GM12878 (cell line): ENCODE results near the gene SOX30. TPM values are rescaled to one million over a fixed set of nuclear protein-coding genes. Genes with fewer than 3 reads are reported as not detected.
A peak's percentile ranks its signal among the peaks of the same experiment; 100 is the strongest.

Experiments
- ATAC-seq: fragments of 200-7000 bp; cut with Tn5 transposase; 3 replicates; pipeline ENCODE4 v1.9.1; 2020; ENCODE audit warnings: mild to moderate bottlenecking, moderate library complexity
- BruUV-seq: library from RNA; stranded (reverse); fragments of 400-500 nt; replicated peaks from 2 replicates; lab custom pipeline; 2021; lab: Mats Ljungman, UMichigan
- CTCF ChIA-PET: fragments of 300-600 bp; sonication (Branson Sonifier 250); formaldehyde crosslinking; extraction: SDS; loops from one replicate; lab custom pipeline; 2021; ENCODE audit warnings: inconsistent platforms; lab: Yijun Ruan, JAX
- POLR2A ChIA-PET: fragments of 350-600 bp; formaldehyde crosslinking; extraction: SDS; loops from one replicate; lab custom pipeline; 2021; ENCODE audit warnings: inconsistent platforms; lab: Charles Lee
- RAD21 ChIA-PET: fragments of 300-600 bp; sonication (Branson Sonifier 250); formaldehyde crosslinking; loops from one replicate; lab custom pipeline; 2023; ENCODE audit warnings: antibody characterized with exemption; ENCODE audit not compliant: unreplicated experiment; lab: Charles Lee
- SMC1A ChIA-PET: fragments of 300-600 bp; sonication (Branson Sonifier 250); formaldehyde crosslinking; loops from one replicate; lab custom pipeline; 2023; ENCODE audit not compliant: unreplicated experiment, uncharacterized antibody; lab: Charles Lee
- DNase-seq: peaks from one replicate; pipeline ENCODE4 v3.0.0-alpha.2; 2011; ENCODE audit warnings: low read depth, low spot score
- FAIRE-seq: peaks from 3 replicates; lab custom pipeline; 2011; peaks lifted over from hg19 to GRCh38; lab: Jason Lieb, UNC
- H2AFZ ChIP-seq: 2 replicates; pipeline ENCODE4 v1.6.0; 2011; ENCODE audit warnings: low read depth, low read length, control low read depth; ENCODE audit not compliant: control insufficient read depth
- H3K27ac ChIP-seq: 2 replicates; pipeline ENCODE4 v1.5.1; 2011; ENCODE audit warnings: control low read depth; ENCODE audit not compliant: control insufficient read depth, insufficient read depth
- H3K27me3 ChIP-seq, 2 experiments: replicated peaks in 1 of 2; 2 replicates each; pipeline versions ENCODE4 v1.6.0 to v1.6.1; 2011; ENCODE audit warnings: low read length in 1 of 2; ENCODE audit not compliant: control insufficient read depth in 2 of 2, insufficient read depth in 2 of 2
- H3K36me3 ChIP-seq, 2 experiments: 2 replicates each; pipeline ENCODE4 v1.5.1; 2011; ENCODE audit warnings: low read length in 1 of 2; ENCODE audit not compliant: control insufficient read depth in 2 of 2, insufficient read depth in 2 of 2
- H3K4me1 ChIP-seq: 2 replicates; pipeline ENCODE4 v1.6.1; 2011; ENCODE audit warnings: mild to moderate bottlenecking, low read length, moderate library complexity, mixed read lengths; ENCODE audit not compliant: control insufficient read depth, insufficient read depth
- H3K4me2 ChIP-seq: 2 replicates; pipeline ENCODE4 v1.6.0; 2011; ENCODE audit warnings: control low read depth; ENCODE audit not compliant: control insufficient read depth, insufficient read depth
- H3K4me3 ChIP-seq: fragments of 200-600 bp; sonication (generic); 2 replicates; pipeline ENCODE4 v1.5.1; 2016
- H3K79me2 ChIP-seq: 2 replicates; pipeline ENCODE4 v1.6.0; 2011; ENCODE audit warnings: low read length; ENCODE audit not compliant: control insufficient read depth, insufficient read depth
- H3K9ac ChIP-seq: 2 replicates; pipeline ENCODE4 v1.8.0; 2011; ENCODE audit warnings: low read length, control low read depth, mixed read lengths; ENCODE audit not compliant: control insufficient read depth, insufficient read depth
- H3K9me3 ChIP-seq: replicated peaks from 3 replicates; pipeline ENCODE4 v1.5.1; 2011; ENCODE audit warnings: mild to moderate bottlenecking, low read length; ENCODE audit not compliant: control insufficient read depth, insufficient read depth
- H4K20me1 ChIP-seq: 2 replicates; pipeline ENCODE4 v1.6.0; 2011; ENCODE audit not compliant: control insufficient read depth, insufficient read depth
- BACH1 ChIP-seq: fragments of 450-650 bp; IDR thresholded peaks from 2 replicates; pipeline ENCODE4 v1.6.1; 2017; ENCODE audit warnings: mild to moderate bottlenecking, borderline replicate concordance
- CREM ChIP-seq: IDR thresholded peaks from 2 replicates; pipeline ENCODE4 v1.6.1; 2014; ENCODE audit warnings: antibody characterized with exemption, low read depth
- E4F1 ChIP-seq: fragments of 450-650 bp; IDR thresholded peaks from 2 replicates; pipeline ENCODE4 v1.6.1; 2018; ENCODE audit warnings: borderline replicate concordance, mild to moderate bottlenecking; ENCODE audit not compliant: partially characterized antibody
- JUNB ChIP-seq: IDR thresholded peaks from 2 replicates; pipeline ENCODE4 v1.6.1; 2016; ENCODE audit warnings: antibody characterized with exemption, mild to moderate bottlenecking
- NFYA ChIP-seq: IDR thresholded peaks from 2 replicates; pipeline ENCODE4 v1.6.1; 2011; ENCODE audit warnings: low read depth, mild to moderate bottlenecking, low read length, improper control_type of control experiment, borderline replicate concordance
- RCOR1 ChIP-seq: conservative IDR thresholded peaks from 2 replicates; pipeline ENCODE4 v1.6.1; 2012; ENCODE audit warnings: low read depth, low read length, improper control_type of control experiment
- SPI1 ChIP-seq: IDR thresholded peaks from 2 replicates; pipeline ENCODE4 v1.6.1; 2011; ENCODE audit warnings: low read depth, mild to moderate bottlenecking, low read length, moderate library complexity, borderline replicate concordance; ENCODE audit not compliant: insufficient read depth
- TARDBP ChIP-seq: IDR thresholded peaks from 2 replicates; pipeline ENCODE4 v1.6.1; 2016; ENCODE audit warnings: borderline replicate concordance
- TCF12 ChIP-seq: IDR thresholded peaks from 2 replicates; pipeline ENCODE4 v1.6.1; 2011; ENCODE audit warnings: low read depth, mild to moderate bottlenecking, low read length
- ZBED1 ChIP-seq: IDR thresholded peaks from 2 replicates; pipeline ENCODE4 v1.6.1; 2016; ENCODE audit warnings: borderline replicate concordance
- ZBTB11 ChIP-seq: fragments of 450-650 bp; formaldehyde crosslinking; IDR thresholded peaks from 2 replicates; pipeline ENCODE4 v1.5.0; 2022; ENCODE audit warnings: mild to moderate bottlenecking, missing genetic modification characterization
- ZBTB4 ChIP-seq: fragments of 450-650 bp; formaldehyde crosslinking; IDR thresholded peaks from 2 replicates; pipeline ENCODE4 v1.4.0; 2022; ENCODE audit warnings: mild to moderate bottlenecking, moderate library complexity
- ZSCAN29 ChIP-seq: fragments of 450-650 bp; IDR thresholded peaks from 2 replicates; pipeline ENCODE4 v1.6.1; 2017; ENCODE audit warnings: mild to moderate bottlenecking, moderate library complexity
- WGBS: methylation state at CpG from one replicate; pipeline ENCODE4 v1.1.6; 2016; ENCODE audit warnings: low lambda C conversion rate; ENCODE audit not compliant: insufficient replicate concordance, insufficient coverage; ENCODE audit errors: missing lambda C conversion rate; 5-methylcytosine and 5-hydroxymethylcytosine counted together
- in situ Hi-C: fragments of 300-500 bp; cut with MboI; formaldehyde crosslinking; loops from 9 replicates; pipeline ENCODE4 v1.14.3; 2018; ENCODE audit warnings: mixed read lengths
- intact Hi-C: fragments of 100-400 bp; cut with micrococcal nuclease; formaldehyde crosslinking; loops from one replicate; pipeline ENCODE4 v1.14.2; 2022; ENCODE audit not compliant: unreplicated experiment
- polyA plus RNA-seq, 11 experiments: library from polyadenylated mRNA; depleted of rRNA in 4 of 11; unstranded in 6 of 11; stranded (reverse) in 5 of 11; fragments of >200 nt; fragmentation: Nextera tagmentation in 4 of 11; fragmentation: Illumina TruSeq in 1 of 11; extraction: Ambion mirVana in 4 of 11; extraction: Trizol in 1 of 11; gene quantifications; 1 replicate in 1 of 11; 2 replicates in 10 of 11; pipeline versions ENCODE4 v1.2.1 to v1.2.3, GENCODE V29; 2011 to 2016; ENCODE audit warnings: inconsistent platforms in 2 of 11, missing spikeins in 2 of 11, low read depth in 1 of 11
- total RNA-seq, 4 experiments: library from RNA; depleted of rRNA in 3 of 4; stranded (reverse); fragments of >200 nt in 3 of 4; fragmentation: Illumina TruSeq in 1 of 4; extraction: Trizol in 1 of 4; gene quantifications; 2 replicates each; pipeline versions ENCODE4 v1.2.1 to v1.2.3, GENCODE V29; 2013 to 2021

The SOX30 gene
- total and polyA plus RNA-seq, 10 of the 15 experiments (the other 5 are each of a cell fraction or from before 2014, with no cell fraction given), result 0.06 to 0.32 (median 0.10) TPM; not detected in 2

- Histone ChIP-seq H4K20me1 (no peaks in the 10 kb centered on the region), H3K36me3 (no peaks in the 10 kb centered on the region), H3K27me3 (no peaks in the 10 kb centered on the region), H3K9ac (no peak overlapping the region), H3K4me3 (no peak overlapping the region), H3K79me2 (no peaks in the 10 kb centered on the region), H2AFZ (no peak overlapping the region), H3K27ac (no peak overlapping the region; the same call in 1 of the 2 replicates), H3K9me3 (no peaks in the 10 kb centered on the region; the same call in 2 of the 3 replicates), H3K4me1 (peaks cover 20% of the 10 kb centered on the region), H3K4me2 (peak overlapping the region; percentile 11; the same call in 1 of the 2 replicates)
- ATAC-seq (no peak), FAIRE-seq (no peak), DNase-seq (no peak)
- ChIA-PET RAD21 (interaction anchor here (1.3 to 7.2 kb wide), 3 partner anchors 10 to 30 kb away, joined by 3 to 90 read pairs (median 4); no protein-coding TSS in a partner anchor), SMC1A (interaction anchor here (0.6 to 11.6 kb wide), 11 partner anchors 10 to 685 kb away, joined by 3 to 142 read pairs (median 5); no protein-coding TSS in a partner anchor), POLR2A (interaction anchor here (0.5 to 3.3 kb wide), 4 partner anchors 9 to 68 kb away, joined by 3 to 19 read pairs (median 3); no protein-coding TSS in a partner anchor), CTCF (interaction anchor here (0.5 to 1.5 kb wide), 5 partner anchors 10 to 173 kb away, joined by 3 to 4 read pairs (median 4); no protein-coding TSS in a partner anchor)
- intact Hi-C loops (loop anchor here (5.0 kb wide), 1 partner anchor 41 kb away; no protein-coding TSS in a partner anchor), in situ Hi-C loops (no loop called here)
- BruUV-seq, result no TSS peak
- WGBS, result 75% methylated on average over 11 of the region's 11 CpGs
- TF ChIP-seq RCOR1, result no peak
- no peak for TF ChIP-seq NFYA
- no peak for TF ChIP-seq ZBTB4 (CRISPR knock-in tag)
- no peak for TF ChIP-seq JUNB
- TF ChIP-seq TARDBP, result no peak
- TF ChIP-seq BACH1, result no peak
- no peak for TF ChIP-seq SPI1
- no peak for TF ChIP-seq ZSCAN29
- no peak for TF ChIP-seq TCF12
- TF ChIP-seq CREM, result no peak
- TF ChIP-seq ZBED1, result no peak
- no peak for TF ChIP-seq ZBTB11 (CRISPR knock-in tag)
- TF ChIP-seq E4F1, result no peak
Observed at GRCh38 chr5:157613385-157614245, 38.6 kb downstream of the SOX30 start.
